IgD-negative memory B cell (primary cell): Measurements from ENCODE around the gene ITGA11. TPM values are rescaled to one million over a fixed set of nuclear protein-coding genes. Genes with fewer than 3 reads are reported as not detected.
A peak's percentile ranks its signal among the peaks of the same experiment; 100 is the strongest.

Source experiments
- H3K27ac Mint-ChIP-seq, 3 donors: one replicate each; pipeline ENCODE4 v1.8.0; 2020 to 2022; ENCODE audit warnings: mild to moderate bottlenecking in 3 of 3, mixed read lengths in 3 of 3, moderate library complexity in 1 of 3
- H3K27me3 Mint-ChIP-seq: one replicate; pipeline ENCODE4 v1.8.0; 2021; ENCODE audit warnings: mixed read lengths
- H3K36me3 Mint-ChIP-seq: one replicate; pipeline ENCODE4 v1.8.0; 2020; ENCODE audit warnings: mild to moderate bottlenecking, mixed read lengths
- H3K4me1 Mint-ChIP-seq, 3 donors: one replicate each; pipeline ENCODE4 v1.8.0; 2020 to 2022; ENCODE audit warnings: mixed read lengths in 3 of 3, mild to moderate bottlenecking in 1 of 3
- H3K4me3 Mint-ChIP-seq, 4 donors: one replicate each; pipeline ENCODE4 v1.8.0; 2020 to 2022; ENCODE audit warnings: mild to moderate bottlenecking in 4 of 4, mixed read lengths in 4 of 4, moderate library complexity in 3 of 4
- H3K9me3 Mint-ChIP-seq, 3 donors: one replicate each; pipeline ENCODE4 v1.8.0; 2020 to 2021; ENCODE audit warnings: mixed read lengths in 3 of 3, mild to moderate bottlenecking in 1 of 3
- polyA plus RNA-seq: library from polyadenylated mRNA; unstranded; fragments of 300-500 nt; fragmentation: Illumina TruSeq; gene quantifications from one replicate; pipeline ENCODE4 v1.2.3, GENCODE V29; 2021

ITGA11 gene
- polyA plus RNA-seq, 1 donor from 2014 or later = not detected

GRCh38 chr15:68435966-68436365 is 4.0 kb upstream of the ITGA11 start:
- peaks cover 31% of the 10 kb centered on the region for H3K27me3 Mint-ChIP-seq

GRCh38 chr15:68434021-68434420 is 2.1 kb upstream of the ITGA11 start:
- Mint-ChIP-seq H3K27ac (no peak overlapping the region), H3K36me3 (peaks cover 2% of the 10 kb centered on the region), H3K4me1 (peaks cover 0 to 5% (median 0%) of the 10 kb centered on the region in 3 donors), H3K27me3 (peaks cover 38% of the 10 kb centered on the region), H3K4me3 (no peak overlapping the region), H3K9me3 (peaks cover 0 to 2% (median 0%) of the 10 kb centered on the region in 3 donors)

More at GRCh38 chr15:68435966-68436365, 4.0 kb upstream of the ITGA11 start:
- Mint-ChIP-seq H3K9me3 (peaks cover 0 to 2% (median 0%) of the 10 kb centered on the region in 3 donors), H3K36me3 (no peaks in the 10 kb centered on the region), H3K4me3 (no peak overlapping the region), H3K4me1 (peaks cover 0 to 5% (median 0%) of the 10 kb centered on the region in 3 donors), H3K27ac (no peak overlapping the region)

- Mint-ChIP-seq H3K27ac (no peak overlapping the region), H3K27me3 (peaks cover 38% of the 10 kb centered on the region), H3K9me3 (peaks cover 0 to 2% (median 0%) of the 10 kb centered on the region in 3 donors), H3K36me3 (peaks cover 2% of the 10 kb centered on the region), H3K4me1 (peaks cover 0 to 5% (median 0%) of the 10 kb centered on the region in 3 donors), H3K4me3 (no peak overlapping the region)
Measured at GRCh38 chr15:68433551-68433950, 1.6 kb upstream of the ITGA11 start.

- Mint-ChIP-seq H3K27me3 (peaks cover 34% of the 10 kb centered on the region), H3K36me3 (peaks cover 2% of the 10 kb centered on the region), H3K27ac (no peak overlapping the region), H3K9me3 (peaks cover 0 to 2% (median 0%) of the 10 kb centered on the region in 3 donors), H3K4me3 (peak overlapping the region in 1 of 4 donors; percentile 72), H3K4me1 (peaks cover 0 to 5% (median 0%) of the 10 kb centered on the region in 3 donors)
Measured at GRCh38 chr15:68432441-68433064, 590 bp upstream of the ITGA11 start.

GRCh38 chr15:68431037-68431791 is 749 bp downstream of the ITGA11 start:
- H3K4me1 Mint-ChIP-seq = peaks cover 0 to 5% (median 0%) of the 10 kb centered on the region in 3 donors
- peaks cover 0 to 4% (median 0%) of the 10 kb centered on the region in 3 donors for H3K9me3 Mint-ChIP-seq
- peaks cover 2% of the 10 kb centered on the region for H3K36me3 Mint-ChIP-seq
- no peak overlapping the region for H3K27ac Mint-ChIP-seq
- no peak overlapping the region for H3K4me3 Mint-ChIP-seq
- H3K27me3 Mint-ChIP-seq = peaks cover 30% of the 10 kb centered on the region

- H3K4me1 Mint-ChIP-seq = peaks cover 0 to 5% (median 0%) of the 10 kb centered on the region in 3 donors
- H3K9me3 Mint-ChIP-seq = peaks cover 0 to 4% (median 0%) of the 10 kb centered on the region in 3 donors
- peaks cover 2% of the 10 kb centered on the region for H3K36me3 Mint-ChIP-seq
- H3K4me3 Mint-ChIP-seq = peak overlapping the region in 1 of 4 donors; percentile 37
- H3K27ac Mint-ChIP-seq = no peak overlapping the region
- H3K27me3 Mint-ChIP-seq = peaks cover 30% of the 10 kb centered on the region
Measured at GRCh38 chr15:68430471-68431036, 1.4 kb downstream of the ITGA11 start.

GRCh38 chr15:68429691-68430470 is 2.1 kb downstream of the ITGA11 start:
- Mint-ChIP-seq H3K4me3 (no peak overlapping the region), H3K27me3 (peaks cover 30% of the 10 kb centered on the region), H3K4me1 (peaks cover 0 to 5% (median 0%) of the 10 kb centered on the region in 3 donors), H3K36me3 (peaks cover 2% of the 10 kb centered on the region), H3K27ac (no peak overlapping the region), H3K9me3 (peaks cover 0 to 4% (median 0%) of the 10 kb centered on the region in 3 donors)

GRCh38 chr15:68428431-68428940 is 3.5 kb downstream of the ITGA11 start:
- Mint-ChIP-seq H3K27me3 (peaks cover 25% of the 10 kb centered on the region), H3K9me3 (peaks cover 0 to 4% (median 0%) of the 10 kb centered on the region in 3 donors), H3K27ac (peak overlapping the region in 1 of 3 donors; percentile 74), H3K4me1 (peaks cover 0 to 5% (median 0%) of the 10 kb centered on the region in 3 donors), H3K4me3 (no peak overlapping the region), H3K36me3 (peaks cover 2% of the 10 kb centered on the region)

GRCh38 chr15:68427963-68428362 is 4.0 kb downstream of the ITGA11 start:
- H3K4me1 Mint-ChIP-seq = peaks cover 0 to 5% (median 0%) of the 10 kb centered on the region in 3 donors
- H3K27ac Mint-ChIP-seq = peak overlapping the region in 1 of 3 donors; percentile 74
- H3K27me3 Mint-ChIP-seq = peaks cover 22% of the 10 kb centered on the region
- no peak overlapping the region for H3K4me3 Mint-ChIP-seq
- H3K36me3 Mint-ChIP-seq = peaks cover 2% of the 10 kb centered on the region
- peaks cover 0 to 4% (median 0%) of the 10 kb centered on the region in 3 donors for H3K9me3 Mint-ChIP-seq

GRCh38 chr15:68427366-68427765 is 4.6 kb downstream of the ITGA11 start:
- H3K4me1 Mint-ChIP-seq = peaks cover 0 to 3% (median 0%) of the 10 kb centered on the region in 3 donors
- peaks cover 2% of the 10 kb centered on the region for H3K36me3 Mint-ChIP-seq
- H3K4me3 Mint-ChIP-seq = no peak overlapping the region
- peaks cover 0 to 4% (median 0%) of the 10 kb centered on the region in 3 donors for H3K9me3 Mint-ChIP-seq
- H3K27ac Mint-ChIP-seq = no peak overlapping the region
- peaks cover 16% of the 10 kb centered on the region for H3K27me3 Mint-ChIP-seq

GRCh38 chr15:68426116-68426515 is 5.8 kb downstream of the ITGA11 start:
- peaks cover 0 to 4% (median 0%) of the 10 kb centered on the region in 3 donors for H3K9me3 Mint-ChIP-seq
- peaks cover 13% of the 10 kb centered on the region for H3K27me3 Mint-ChIP-seq
- H3K4me3 Mint-ChIP-seq = no peak overlapping the region
- no peaks in the 10 kb centered on the region for H3K4me1 Mint-ChIP-seq
- H3K36me3 Mint-ChIP-seq = peaks cover 2% of the 10 kb centered on the region
- H3K27ac Mint-ChIP-seq = no peak overlapping the region

GRCh38 chr15:68425428-68426060 is 6.4 kb downstream of the ITGA11 start:
- peaks cover 2% of the 10 kb centered on the region for H3K36me3 Mint-ChIP-seq
- no peaks in the 10 kb centered on the region for H3K4me1 Mint-ChIP-seq
- peaks cover 11% of the 10 kb centered on the region for H3K27me3 Mint-ChIP-seq
- H3K4me3 Mint-ChIP-seq = no peak overlapping the region
- no peak overlapping the region for H3K27ac Mint-ChIP-seq
- H3K9me3 Mint-ChIP-seq = peaks cover 0 to 4% (median 0%) of the 10 kb centered on the region in 3 donors

- H3K4me3 Mint-ChIP-seq = no peak overlapping the region
- no peaks in the 10 kb centered on the region for H3K4me1 Mint-ChIP-seq
- H3K9me3 Mint-ChIP-seq = peaks cover 0 to 4% (median 0%) of the 10 kb centered on the region in 3 donors
- H3K36me3 Mint-ChIP-seq = peaks cover 2% of the 10 kb centered on the region
- peaks cover 8% of the 10 kb centered on the region for H3K27me3 Mint-ChIP-seq
- H3K27ac Mint-ChIP-seq = no peak overlapping the region
Measured at GRCh38 chr15:68424754-68425390, 7.1 kb downstream of the ITGA11 start.
